KMS-11 (cell line): Measurements from ENCODE around the gene UBALD1.

Source experiments
- H2AFZ ChIP-seq: fragments of 200-600 bp; sonication (generic); 2 replicates; pipeline ENCODE4 v1.6.1; 2016; ENCODE audit warnings: antibody characterized with exemption, mixed run types, low read depth
- H3K27ac ChIP-seq: fragments of 200-600 bp; sonication (generic); 2 replicates; pipeline ENCODE4 v1.6.1; 2016; ENCODE audit warnings: mild to moderate bottlenecking, mixed run types
- H3K27me3 ChIP-seq: fragments of 200-600 bp; sonication (generic); 2 replicates; pipeline ENCODE4 v1.6.1; 2017; ENCODE audit warnings: mild to moderate bottlenecking, low read depth, mixed run types, moderate library complexity; ENCODE audit not compliant: insufficient read depth
- H3K36me3 ChIP-seq: fragments of 200-600 bp; sonication (generic); 2 replicates; pipeline ENCODE4 v1.6.1; 2017; ENCODE audit warnings: mild to moderate bottlenecking, mixed run types; ENCODE audit not compliant: insufficient read depth
- H3K4me1 ChIP-seq: fragments of 200-600 bp; sonication (generic); 2 replicates; pipeline ENCODE4 v1.6.1; 2016; ENCODE audit warnings: mild to moderate bottlenecking, low read depth, mixed run types; ENCODE audit not compliant: poor library complexity, severe bottlenecking
- H3K4me2 ChIP-seq: fragments of 200-600 bp; sonication (generic); 2 replicates; pipeline ENCODE4 v1.7.0; 2016; ENCODE audit warnings: mild to moderate bottlenecking, mixed run types
- H3K4me3 ChIP-seq: fragments of 200-600 bp; sonication (generic); IDR thresholded peaks from 2 replicates; pipeline ENCODE4 v1.6.1; 2017; ENCODE audit warnings: low read depth, low read length, mixed read lengths; ENCODE audit not compliant: insufficient read depth
- H3K79me2 ChIP-seq: fragments of 200-600 bp; sonication (generic); 2 replicates; pipeline ENCODE4 v1.6.1; 2016; ENCODE audit warnings: low read depth, mixed run types; ENCODE audit not compliant: insufficient read depth
- H3K9ac ChIP-seq: fragments of 200-600 bp; sonication (generic); 2 replicates; pipeline ENCODE4 v1.6.1; 2016; ENCODE audit warnings: mild to moderate bottlenecking, mixed run types
- H4K20me1 ChIP-seq: fragments of 200-600 bp; sonication (generic); 2 replicates; pipeline ENCODE4 v1.6.1; 2016; ENCODE audit warnings: mild to moderate bottlenecking, mixed run types; ENCODE audit not compliant: insufficient read depth
- TF ChIP-seq, protein P1 (sequence below): fragments of 200-600 bp; sonication (generic); conservative IDR thresholded peaks from 2 replicates; pipeline ENCODE4 v1.6.1; 2017; ENCODE audit warnings: low read depth, mild to moderate bottlenecking, antibody characterized with exemption, low read length, moderate library complexity, mixed read lengths

The UBALD1 gene

DNA sequence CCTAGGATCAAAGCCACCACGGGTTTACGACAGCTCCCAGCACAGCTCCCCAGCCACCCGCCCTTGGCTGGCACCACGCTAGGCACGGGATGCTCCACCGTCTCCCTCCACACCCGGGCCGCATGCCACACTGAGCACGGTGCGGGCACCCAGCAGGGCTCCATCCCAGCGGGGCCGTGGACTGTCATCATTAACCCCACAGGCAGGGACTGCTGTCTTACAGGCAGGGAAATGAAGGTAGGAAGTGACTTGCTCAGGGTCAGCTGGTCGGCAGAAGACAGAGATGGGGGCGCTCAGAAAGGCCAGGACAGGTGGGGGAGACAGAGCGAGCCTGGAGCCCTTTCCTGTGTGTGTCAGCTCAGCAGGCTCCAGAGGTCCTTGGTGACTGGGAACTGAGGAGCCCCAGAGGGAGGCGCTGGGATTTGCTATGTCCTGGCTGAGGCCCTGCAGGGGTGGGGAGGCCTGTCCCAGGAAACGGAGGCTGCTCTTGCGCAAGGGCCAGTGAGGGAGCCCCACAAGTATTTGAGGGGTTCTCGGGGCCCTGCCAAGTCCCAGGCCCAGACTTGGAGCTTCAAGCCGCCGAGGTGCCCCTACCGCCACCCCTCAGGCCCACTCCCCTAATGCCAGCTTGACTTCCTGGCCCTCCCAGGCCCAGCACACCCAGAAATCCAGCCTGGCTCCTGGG lies 3.2 kb downstream of the UBALD1 start:
- Histone ChIP-seq H3K4me3 (no peak overlapping the region), H3K4me1 (peaks cover 23% of the 10 kb centered on the region), H3K9ac (no peak overlapping the region)

DNA sequence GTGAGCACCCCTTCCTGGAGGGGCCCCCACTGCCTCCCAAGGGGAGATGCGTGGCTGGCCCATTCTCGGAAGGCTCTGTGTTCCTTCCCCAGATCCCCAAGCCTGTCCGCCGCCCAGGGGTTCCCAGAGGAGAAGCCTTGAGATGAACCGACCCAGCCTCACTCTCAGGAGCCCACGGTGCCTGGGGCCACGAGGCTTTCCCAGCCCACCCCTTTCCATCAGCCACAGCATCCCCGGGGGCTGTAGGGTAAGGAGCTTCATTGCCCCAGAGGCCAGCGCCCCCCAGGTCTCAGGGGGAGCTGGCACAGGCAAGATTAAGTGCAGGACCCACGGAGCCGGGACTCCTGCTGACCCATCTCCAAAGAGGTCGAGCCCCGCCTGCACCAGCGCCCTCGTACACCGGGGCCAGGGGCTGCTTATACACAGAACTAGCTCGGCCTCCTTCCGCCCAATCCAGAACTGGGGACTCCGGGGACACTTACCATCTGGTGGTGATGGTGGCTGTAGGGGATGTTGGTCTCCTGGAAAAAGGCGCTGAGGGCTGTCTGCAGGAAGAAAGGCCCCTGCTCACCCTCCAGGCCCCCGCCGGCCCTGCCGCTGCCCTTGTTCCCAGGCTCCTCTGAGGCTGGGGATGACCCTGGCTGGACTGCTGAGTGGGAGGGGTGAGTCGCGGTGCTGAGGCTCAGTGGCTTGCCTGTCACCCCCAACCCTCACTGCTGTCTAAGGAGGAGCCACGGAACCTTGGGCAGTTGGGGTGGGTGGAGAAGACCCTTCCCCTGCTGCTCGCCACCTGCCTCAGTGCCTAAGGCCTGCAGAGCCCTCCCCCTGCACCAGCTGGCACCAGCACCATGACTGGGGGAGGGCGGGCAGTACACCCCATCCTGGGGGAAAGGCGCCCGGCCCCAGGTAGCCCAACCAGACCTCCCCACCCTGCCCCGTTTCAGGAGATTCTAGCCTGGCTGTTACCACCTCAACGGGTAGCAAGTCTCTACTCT lies 4.4 kb downstream of the UBALD1 start:
- no peak overlapping the region for H3K27ac ChIP-seq
- peaks cover 15% of the 10 kb centered on the region for H3K4me1 ChIP-seq
- TF ChIP-seq, protein P1, sequence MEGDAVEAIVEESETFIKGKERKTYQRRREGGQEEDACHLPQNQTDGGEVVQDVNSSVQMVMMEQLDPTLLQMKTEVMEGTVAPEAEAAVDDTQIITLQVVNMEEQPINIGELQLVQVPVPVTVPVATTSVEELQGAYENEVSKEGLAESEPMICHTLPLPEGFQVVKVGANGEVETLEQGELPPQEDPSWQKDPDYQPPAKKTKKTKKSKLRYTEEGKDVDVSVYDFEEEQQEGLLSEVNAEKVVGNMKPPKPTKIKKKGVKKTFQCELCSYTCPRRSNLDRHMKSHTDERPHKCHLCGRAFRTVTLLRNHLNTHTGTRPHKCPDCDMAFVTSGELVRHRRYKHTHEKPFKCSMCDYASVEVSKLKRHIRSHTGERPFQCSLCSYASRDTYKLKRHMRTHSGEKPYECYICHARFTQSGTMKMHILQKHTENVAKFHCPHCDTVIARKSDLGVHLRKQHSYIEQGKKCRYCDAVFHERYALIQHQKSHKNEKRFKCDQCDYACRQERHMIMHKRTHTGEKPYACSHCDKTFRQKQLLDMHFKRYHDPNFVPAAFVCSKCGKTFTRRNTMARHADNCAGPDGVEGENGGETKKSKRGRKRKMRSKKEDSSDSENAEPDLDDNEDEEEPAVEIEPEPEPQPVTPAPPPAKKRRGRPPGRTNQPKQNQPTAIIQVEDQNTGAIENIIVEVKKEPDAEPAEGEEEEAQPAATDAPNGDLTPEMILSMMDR: no peak
- H3K4me3 ChIP-seq: no peak overlapping the region
- H2AFZ ChIP-seq: no peak overlapping the region
- H3K9ac ChIP-seq: no peak overlapping the region
- H3K79me2 ChIP-seq: peaks cover 9% of the 10 kb centered on the region; the same call in 1 of the 2 replicates
- H3K27me3 ChIP-seq: no peaks in the 10 kb centered on the region
- H4K20me1 ChIP-seq: no peaks in the 10 kb centered on the region
- H3K36me3 ChIP-seq: no peaks in the 10 kb centered on the region
- H3K4me2 ChIP-seq: no peak overlapping the region

More for the DNA sequence above, 3.2 kb downstream of the UBALD1 start:
- Histone ChIP-seq H4K20me1 (no peaks in the 10 kb centered on the region), H3K36me3 (no peaks in the 10 kb centered on the region), H3K27me3 (no peaks in the 10 kb centered on the region), H3K27ac (no peak overlapping the region), H2AFZ (no peak overlapping the region), H3K4me2 (no peak overlapping the region), H3K79me2 (peaks cover 9% of the 10 kb centered on the region; the same call in 1 of the 2 replicates)
- TF ChIP-seq, protein P1: no peak

DNA sequence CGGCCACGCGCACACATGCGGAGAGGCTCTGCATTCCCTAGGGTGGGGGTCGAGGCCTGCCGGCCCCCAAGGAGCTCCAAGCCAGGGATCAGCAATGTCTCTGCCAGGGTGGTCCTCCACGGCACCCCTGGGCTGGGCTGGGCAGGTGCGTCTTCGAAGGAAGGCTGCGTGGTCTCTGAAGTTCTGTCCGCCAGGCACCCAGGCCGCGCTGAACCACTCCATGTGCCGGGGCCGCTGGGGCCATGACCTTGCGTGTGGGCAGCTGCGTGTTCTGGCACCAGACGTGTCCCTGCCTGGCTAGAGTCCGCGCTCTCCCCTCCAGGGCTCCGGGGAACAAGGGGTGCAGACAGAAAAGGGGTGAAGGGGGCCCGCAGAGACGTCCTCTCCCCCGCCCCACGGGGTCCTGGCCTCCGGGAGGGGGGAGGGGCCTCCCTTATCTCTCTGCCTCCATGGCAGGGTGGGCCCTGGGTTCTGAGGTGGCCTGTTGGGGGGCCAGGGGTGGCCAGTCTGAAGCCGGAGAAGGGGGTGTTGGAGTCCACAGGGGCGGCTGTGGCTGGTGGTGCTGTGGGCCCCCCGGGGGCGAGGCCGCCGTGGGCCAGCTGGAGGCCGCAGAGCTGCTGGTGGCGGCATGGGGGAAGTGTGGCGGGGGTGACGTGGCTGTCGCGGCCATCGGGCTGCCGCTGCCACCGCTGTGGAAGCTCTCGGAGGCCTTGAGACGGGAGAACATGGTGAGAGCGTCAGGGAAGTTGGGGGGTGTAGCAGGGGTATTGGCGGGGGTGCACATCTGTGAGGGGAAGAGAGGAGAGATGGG lies 5.3 kb downstream of the UBALD1 start:
- Histone ChIP-seq H3K4me1 (peaks cover 11% of the 10 kb centered on the region), H3K4me2 (no peak overlapping the region), H3K9ac (no peak overlapping the region), H3K27ac (no peak overlapping the region), H3K79me2 (peaks cover 9% of the 10 kb centered on the region; the same call in 1 of the 2 replicates), H3K36me3 (no peaks in the 10 kb centered on the region), H3K4me3 (no peak overlapping the region), H2AFZ (no peak overlapping the region), H3K27me3 (no peaks in the 10 kb centered on the region), H4K20me1 (no peaks in the 10 kb centered on the region)
- TF ChIP-seq, protein P1: no peak

- Histone ChIP-seq H2AFZ (no peak overlapping the region), H4K20me1 (no peaks in the 10 kb centered on the region), H3K27me3 (no peaks in the 10 kb centered on the region), H3K9ac (no peak overlapping the region), H3K36me3 (no peaks in the 10 kb centered on the region), H3K4me1 (peaks cover 9% of the 10 kb centered on the region), H3K4me3 (no peak overlapping the region), H3K79me2 (peaks cover 8% of the 10 kb centered on the region; the same call in 1 of the 2 replicates), H3K4me2 (no peak overlapping the region), H3K27ac (no peak overlapping the region)
- TF ChIP-seq, protein P1: no peak
These were observed 6.0 kb downstream of the UBALD1 start for GRCh38 chr16:4608704-4608980.
